Neutrophil (primary cell): Measurements from ENCODE around the gene LDLRAD4.

Source experiments
- H3K27ac ChIP-seq: fragments of 200-600 bp; sonication (generic); 2 replicates; pipeline ENCODE4 v1.5.1; 2016; ENCODE audit warnings: mild to moderate bottlenecking, moderate library complexity
- H3K27me3 ChIP-seq: fragments of 200-600 bp; sonication (generic); 2 replicates; pipeline ENCODE4 v1.6.0; 2016; ENCODE audit warnings: mild to moderate bottlenecking
- H3K36me3 ChIP-seq: fragments of 200-600 bp; sonication (generic); 2 replicates; pipeline ENCODE4 v1.5.1; 2017
- H3K4me1 ChIP-seq, 2 experiments: fragments of 200-600 bp in 1 of 2; sonication (generic) in 1 of 2; 1 replicate in 1 of 2; 2 replicates in 1 of 2; pipeline versions ENCODE4 v1.5.1 to v1.6.1; 2013 to 2016; ENCODE audit warnings: low read depth in 1 of 2, low read length in 1 of 2, mild to moderate bottlenecking in 1 of 2, moderate library complexity in 1 of 2; ENCODE audit not compliant: control insufficient read depth in 1 of 2, insufficient read depth in 1 of 2
- H3K4me3 ChIP-seq, 2 experiments: fragments of 200-600 bp in 1 of 2; sonication (generic) in 1 of 2; 1 replicate in 1 of 2; 2 replicates in 1 of 2; pipeline ENCODE4 v1.5.1; 2013 to 2016; ENCODE audit warnings: low read depth in 1 of 2, low read length in 1 of 2, mild to moderate bottlenecking in 1 of 2, moderate library complexity in 1 of 2
- H3K9me3 ChIP-seq: fragments of 200-600 bp; sonication (generic); 2 replicates; pipeline ENCODE4 v1.5.1; 2016
- TF ChIP-seq, protein P1 (sequence below): fragments of 200-600 bp; sonication (generic); IDR thresholded peaks from 2 replicates; pipeline ENCODE4 v1.5.1; 2016; ENCODE audit warnings: antibody characterized with exemption

LDLRAD4 gene

DNA sequence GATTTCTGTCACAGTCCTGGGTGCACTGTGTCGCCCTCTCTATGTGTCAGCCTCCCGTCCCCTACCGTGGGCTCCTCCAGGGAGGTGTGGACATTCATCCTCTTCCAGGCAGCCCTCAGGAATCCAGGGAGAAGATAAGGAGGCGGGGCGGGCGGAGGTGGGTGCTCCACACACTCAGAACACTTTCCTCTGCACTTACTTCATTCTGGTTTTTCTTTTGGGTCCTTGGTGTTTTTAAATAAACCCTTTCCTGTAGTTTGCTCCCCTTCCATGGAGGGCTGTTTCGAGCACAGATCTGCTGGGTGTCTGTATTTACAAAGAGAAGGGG, 323.9 kb downstream of the LDLRAD4 start:
- H3K27ac ChIP-seq, result no peak overlapping the region
- no peak overlapping the region for H3K4me3 ChIP-seq
- H3K4me1 ChIP-seq, result peaks cover 0 to 5% of the 10 kb centered on the region in 2 experiments
- H3K9me3 ChIP-seq, result no peaks in the 10 kb centered on the region
- TF ChIP-seq, protein P1, sequence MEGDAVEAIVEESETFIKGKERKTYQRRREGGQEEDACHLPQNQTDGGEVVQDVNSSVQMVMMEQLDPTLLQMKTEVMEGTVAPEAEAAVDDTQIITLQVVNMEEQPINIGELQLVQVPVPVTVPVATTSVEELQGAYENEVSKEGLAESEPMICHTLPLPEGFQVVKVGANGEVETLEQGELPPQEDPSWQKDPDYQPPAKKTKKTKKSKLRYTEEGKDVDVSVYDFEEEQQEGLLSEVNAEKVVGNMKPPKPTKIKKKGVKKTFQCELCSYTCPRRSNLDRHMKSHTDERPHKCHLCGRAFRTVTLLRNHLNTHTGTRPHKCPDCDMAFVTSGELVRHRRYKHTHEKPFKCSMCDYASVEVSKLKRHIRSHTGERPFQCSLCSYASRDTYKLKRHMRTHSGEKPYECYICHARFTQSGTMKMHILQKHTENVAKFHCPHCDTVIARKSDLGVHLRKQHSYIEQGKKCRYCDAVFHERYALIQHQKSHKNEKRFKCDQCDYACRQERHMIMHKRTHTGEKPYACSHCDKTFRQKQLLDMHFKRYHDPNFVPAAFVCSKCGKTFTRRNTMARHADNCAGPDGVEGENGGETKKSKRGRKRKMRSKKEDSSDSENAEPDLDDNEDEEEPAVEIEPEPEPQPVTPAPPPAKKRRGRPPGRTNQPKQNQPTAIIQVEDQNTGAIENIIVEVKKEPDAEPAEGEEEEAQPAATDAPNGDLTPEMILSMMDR, result no peak
- no peaks in the 10 kb centered on the region for H3K36me3 ChIP-seq
- H3K27me3 ChIP-seq, result no peaks in the 10 kb centered on the region

DNA sequence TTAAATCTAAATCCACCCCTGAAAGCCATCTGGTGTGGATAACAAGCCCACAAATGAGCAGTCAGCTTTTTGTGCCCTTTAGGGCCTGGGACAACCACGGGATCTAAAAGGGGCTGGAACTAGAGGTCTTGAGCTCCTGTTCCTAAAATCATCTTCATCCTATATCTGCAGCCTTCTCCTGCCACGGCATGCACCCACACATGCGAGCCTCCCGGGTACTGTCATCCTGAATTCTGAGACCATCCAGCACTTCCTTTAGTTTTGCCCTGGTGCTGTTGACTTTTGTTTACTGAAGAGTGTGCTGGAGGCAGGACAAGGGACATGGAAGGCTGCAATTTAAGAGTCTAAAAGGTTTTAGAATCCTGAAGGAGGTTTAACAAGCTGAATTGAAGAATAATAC, 324.6 kb downstream of the LDLRAD4 start:
- Histone ChIP-seq H3K9me3 (no peaks in the 10 kb centered on the region), H3K27ac (no peak overlapping the region), H3K4me1 (peaks cover 0 to 5% of the 10 kb centered on the region in 2 experiments), H3K36me3 (no peaks in the 10 kb centered on the region), H3K27me3 (no peaks in the 10 kb centered on the region), H3K4me3 (no peak overlapping the region)
- TF ChIP-seq, protein P1, result no peak

DNA sequence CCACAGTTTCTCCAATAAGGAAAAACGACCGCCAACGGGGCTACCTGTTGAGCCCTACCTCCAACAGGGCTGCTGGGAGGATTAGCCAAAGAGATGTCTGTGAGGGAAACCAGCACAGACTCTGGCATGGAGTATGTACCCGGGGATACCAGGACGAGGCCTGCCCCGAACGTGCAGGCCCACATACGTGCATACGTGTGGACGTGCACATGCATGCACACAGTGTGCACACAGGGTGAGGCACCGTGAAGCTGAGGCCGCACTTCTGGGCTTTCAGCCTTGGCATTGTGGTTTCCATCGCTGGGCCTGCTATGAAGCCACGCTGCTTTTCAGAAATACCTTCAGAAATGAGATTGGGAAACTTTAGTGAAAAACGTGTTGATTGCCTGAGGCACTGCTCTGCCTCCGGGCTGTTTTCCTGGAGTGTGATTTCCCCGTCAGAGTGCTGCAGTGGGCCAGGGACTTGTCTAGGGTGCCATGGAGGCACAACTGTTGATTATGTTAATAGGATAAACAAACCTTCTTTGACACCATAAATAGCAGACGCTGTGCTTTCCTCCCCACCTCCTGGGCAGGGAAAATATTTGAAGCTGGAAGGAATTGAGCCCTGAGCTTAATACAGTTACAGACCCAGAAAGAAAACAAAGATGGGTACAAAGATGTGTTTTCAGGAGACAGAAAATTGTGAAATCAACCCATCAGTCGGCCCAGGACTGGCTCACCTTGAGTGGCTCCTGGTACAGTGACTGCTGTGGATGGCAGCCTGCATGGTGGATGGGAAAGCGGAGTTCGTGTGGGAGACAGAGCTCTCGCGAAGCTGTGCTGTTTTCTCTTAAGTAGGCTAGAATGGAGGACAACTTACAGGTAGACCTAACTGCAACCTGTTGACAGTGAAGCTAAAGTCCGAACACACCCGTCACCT, 325.5 kb downstream of the LDLRAD4 start:
- H3K4me3 ChIP-seq, result no peak overlapping the region

DNA sequence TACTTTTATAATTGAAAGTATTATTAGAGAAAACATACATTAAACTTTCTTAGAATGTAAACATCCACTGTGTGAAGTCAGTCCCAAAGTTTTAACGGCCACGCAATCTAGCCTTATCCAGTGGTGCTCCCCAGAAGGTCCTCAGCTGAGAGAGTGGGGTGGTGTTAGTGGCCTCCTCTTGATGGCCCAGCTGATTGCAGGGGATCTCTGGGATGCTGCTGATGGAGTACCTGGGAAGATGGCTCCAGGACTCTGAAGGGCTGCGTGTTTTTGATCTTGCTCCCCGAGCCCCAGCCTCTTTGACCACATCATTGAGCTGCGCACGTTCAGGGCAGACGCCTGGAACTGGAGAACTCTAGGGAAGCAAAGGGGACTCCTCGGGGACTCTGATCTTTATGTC, 326.4 kb downstream of the LDLRAD4 start:
- no peak overlapping the region for H3K27ac ChIP-seq
- H3K4me3 ChIP-seq, result no peak overlapping the region
- TF ChIP-seq, protein P1, result no peak
- no peaks in the 10 kb centered on the region for H3K9me3 ChIP-seq
- H3K27me3 ChIP-seq, result no peaks in the 10 kb centered on the region
- H3K4me1 ChIP-seq, result no peaks in the 10 kb centered on the region
- H3K36me3 ChIP-seq, result no peaks in the 10 kb centered on the region

More for the DNA sequence above, 325.5 kb downstream of the LDLRAD4 start:
- Histone ChIP-seq H3K27ac (no peak overlapping the region), H3K27me3 (no peaks in the 10 kb centered on the region), H3K9me3 (no peaks in the 10 kb centered on the region), H3K36me3 (no peaks in the 10 kb centered on the region), H3K4me1 (peaks cover 0 to 2% of the 10 kb centered on the region in 2 experiments)
- TF ChIP-seq, protein P1, result no peak

DNA sequence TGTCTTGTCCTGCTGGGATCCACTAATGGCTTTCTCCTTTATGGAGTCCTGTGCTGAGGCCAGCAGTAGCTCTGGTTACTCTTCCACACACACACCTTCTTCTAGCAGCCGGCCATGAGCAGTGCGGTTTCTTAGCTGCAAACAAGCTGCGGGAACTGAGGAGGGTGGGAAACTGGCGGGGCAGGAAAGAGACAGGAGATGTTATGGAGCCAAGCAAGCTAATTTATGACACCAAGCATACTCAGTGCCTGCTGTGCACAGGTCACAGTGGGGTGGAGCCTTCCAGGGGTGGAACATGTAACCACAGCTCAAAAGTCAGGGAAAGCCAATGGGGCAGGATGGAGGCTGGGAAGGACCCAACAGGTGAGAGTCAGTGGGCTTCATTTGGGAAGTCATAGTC, 327.0 kb downstream of the LDLRAD4 start:
- TF ChIP-seq, protein P1, result no peak
- Histone ChIP-seq H3K9me3 (no peaks in the 10 kb centered on the region), H3K4me3 (no peak overlapping the region), H3K36me3 (no peaks in the 10 kb centered on the region), H3K4me1 (no peaks in the 10 kb centered on the region), H3K27me3 (no peaks in the 10 kb centered on the region), H3K27ac (no peak overlapping the region)
